T follicular helper cell (primary cell): Measurements from ENCODE around the gene CPA1.

Experiments
- DNase-seq: peaks from one replicate; pipeline ENCODE4 v3.0.0-alpha.2; 2020; ENCODE audit warnings: low read depth
- total RNA-seq, 2 experiments: gene quantifications; one replicate each; lab custom pipeline; 2026; lab: John Stamatoyannopoulos, UW

The CPA1 gene
- total RNA-seq, result 0 reads per million in 2 experiments

DNA sequence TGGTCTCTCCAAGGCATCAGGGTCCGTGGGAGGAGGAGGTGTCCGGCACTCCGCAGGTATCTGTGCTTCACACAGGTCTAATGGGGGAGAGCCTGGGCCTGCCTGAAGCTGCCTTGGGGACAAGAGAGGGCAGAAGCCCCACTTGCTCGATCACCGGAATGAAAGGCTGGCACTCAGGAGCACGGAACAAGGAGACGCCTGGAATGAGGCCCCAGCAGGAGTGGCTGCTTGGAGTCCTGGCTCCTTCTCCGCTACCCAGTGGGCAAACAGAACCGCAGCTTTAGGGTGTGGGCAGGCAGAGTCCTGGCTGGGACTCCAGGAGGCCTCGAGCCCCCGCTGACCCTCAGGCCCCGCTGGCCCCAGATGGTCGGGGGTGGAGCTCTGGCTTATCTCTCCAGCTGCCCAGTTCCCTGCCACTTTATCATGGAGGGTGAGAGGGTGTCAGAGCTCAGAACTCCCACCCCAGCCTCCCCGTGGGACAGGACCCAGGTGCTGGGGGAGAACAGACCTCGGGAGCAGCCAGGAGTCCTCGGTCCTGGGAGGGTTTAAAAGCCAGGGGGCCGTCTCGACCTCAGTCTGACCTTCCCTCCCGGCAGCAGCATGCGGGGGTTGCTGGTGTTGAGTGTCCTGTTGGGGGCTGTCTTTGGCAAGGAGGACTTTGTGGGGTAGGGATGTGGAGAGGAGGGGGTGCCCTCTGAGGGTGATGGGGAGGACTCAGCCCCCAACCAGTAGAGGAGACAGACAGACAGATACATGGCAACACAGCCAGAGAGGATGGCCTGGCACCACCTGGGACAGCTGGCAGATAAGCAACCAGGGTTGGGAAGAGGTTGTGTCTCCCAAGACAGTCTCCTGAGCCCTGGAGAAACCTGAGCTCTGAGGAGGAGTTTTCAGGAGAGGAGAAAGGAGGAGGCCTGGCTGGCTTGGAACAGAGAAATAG is at the start of gene CPA1:
Gene CPA1, plus strand, starts transcription at position 574 of the 940 bp plus-strand sequence. Its CDS starts 27 bp downstream, at position 601.
- DNase-seq, result no peak

DNA sequence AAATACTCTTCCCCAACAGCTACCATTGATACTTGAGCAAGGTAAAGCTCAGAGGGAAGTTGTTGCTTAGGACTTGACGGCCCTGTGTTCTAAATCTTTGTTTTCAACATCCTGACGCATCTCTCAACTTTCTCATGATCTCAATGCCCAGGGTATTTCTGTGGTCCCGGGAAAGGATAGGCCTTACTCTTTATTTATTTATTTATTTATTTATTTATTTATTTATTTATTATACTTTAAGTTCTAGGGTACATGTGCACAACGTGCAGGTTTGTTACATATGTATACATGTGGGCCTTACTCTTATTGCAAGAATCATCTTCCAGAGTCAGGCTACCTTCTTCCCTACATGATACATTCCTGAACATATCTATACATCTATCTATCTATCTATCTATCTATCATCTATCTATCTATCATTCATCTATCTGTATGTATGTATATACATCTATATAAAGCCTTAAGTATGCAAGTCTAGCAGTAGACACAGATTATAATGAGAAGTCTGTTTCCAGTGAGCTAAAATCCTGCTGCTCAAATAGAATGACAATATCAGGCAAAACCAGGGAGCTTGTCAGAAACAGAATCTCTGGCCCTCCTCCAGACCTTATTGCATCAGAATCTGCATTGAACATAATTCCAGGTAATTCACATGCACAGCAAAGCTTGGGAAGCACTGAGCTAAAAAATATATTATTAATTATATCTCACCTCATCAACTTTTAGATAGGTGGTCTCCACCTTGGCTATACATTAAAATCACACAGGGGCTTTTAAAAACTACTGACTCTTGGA is 47.8 kb upstream of the CPA1 start:
- no peak for DNase-seq

DNA sequence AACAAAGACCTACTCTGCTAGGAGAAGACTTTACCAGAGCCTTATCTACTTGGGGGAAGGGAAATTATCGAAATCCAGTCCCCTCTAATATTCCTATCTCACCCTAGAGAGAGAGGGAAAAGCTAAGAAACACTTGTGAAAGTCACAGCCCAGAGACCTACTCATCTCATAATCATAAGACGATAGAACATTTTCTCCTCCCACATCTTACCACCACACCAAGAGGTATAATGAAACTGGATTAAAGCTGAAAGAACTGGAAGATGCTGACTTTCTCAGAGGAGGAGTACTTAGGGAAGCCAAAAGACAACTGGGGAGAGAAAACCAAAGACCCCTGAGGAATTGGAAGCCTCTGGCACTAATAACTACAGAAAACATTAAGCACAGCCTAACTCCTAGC is 46.5 kb upstream of the CPA1 start:
- DNase-seq, result no peak

DNA sequence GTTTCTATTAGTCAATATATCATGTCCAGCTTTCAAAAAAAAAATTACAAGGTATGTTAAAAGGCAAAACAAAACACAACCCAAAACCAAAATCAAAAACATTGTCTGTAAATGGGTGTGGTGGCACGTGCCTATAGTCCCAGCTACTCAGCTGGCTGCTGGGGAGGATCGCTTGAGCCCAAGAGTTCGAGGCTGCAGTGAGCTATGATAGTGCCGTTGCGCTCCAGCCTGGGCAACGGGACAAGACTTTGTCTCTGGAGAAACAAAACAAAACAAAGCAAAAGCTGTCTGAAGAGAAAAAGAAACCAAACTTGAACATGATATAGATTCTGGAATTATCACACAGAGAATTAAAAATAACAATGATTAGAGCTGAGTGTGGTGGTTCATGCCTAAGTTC is 46.0 kb upstream of the CPA1 start:
- no peak for DNase-seq

DNA sequence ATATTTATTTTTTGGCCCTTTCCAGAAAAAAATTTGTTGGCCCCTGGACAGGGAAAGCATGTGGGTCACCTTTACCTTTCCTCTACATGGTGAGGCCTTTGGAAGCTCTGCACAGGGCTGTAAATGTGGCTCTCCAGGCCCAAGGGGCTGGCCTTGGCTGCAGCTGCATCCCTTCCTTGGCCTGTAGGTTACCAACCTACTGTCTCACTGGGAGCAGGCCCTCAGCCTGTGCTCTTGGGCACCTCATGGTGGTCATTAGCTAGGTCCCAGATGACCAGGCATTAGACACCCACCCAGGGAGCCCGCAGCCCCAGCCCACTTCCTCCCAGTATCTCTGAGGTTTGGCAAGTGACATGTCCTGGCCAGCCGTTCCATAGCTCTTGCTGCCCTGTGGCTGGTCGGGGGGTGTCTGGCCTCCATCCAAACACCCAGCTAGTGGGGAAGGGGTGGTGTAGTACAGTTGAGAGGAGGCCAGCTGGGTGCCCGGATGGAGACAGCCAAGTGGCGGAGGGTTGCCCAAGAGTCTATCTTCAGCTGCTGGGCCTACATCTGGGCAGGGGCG is 42.8 kb upstream of the CPA1 start:
- no peak for DNase-seq

DNA sequence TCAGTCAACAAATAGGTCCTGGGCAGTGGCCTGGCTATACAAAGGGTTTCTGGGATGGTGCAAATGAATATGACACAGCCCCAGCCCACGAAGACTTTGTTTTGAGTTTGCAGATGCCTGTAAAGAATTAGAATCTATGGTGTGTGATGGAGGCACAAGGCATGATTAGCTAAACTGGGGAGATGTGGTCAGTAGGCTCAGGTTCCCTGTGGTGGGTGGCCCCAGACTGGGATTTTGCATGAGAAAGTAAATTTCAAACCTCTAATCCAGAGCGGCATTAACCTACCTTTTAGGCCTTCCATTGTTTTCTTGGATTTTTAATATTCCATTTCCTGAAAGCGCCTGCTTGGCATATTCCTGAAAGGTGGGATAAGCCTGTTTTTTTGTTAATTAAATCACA is 42.1 kb upstream of the CPA1 start:
- no peak for DNase-seq

DNA sequence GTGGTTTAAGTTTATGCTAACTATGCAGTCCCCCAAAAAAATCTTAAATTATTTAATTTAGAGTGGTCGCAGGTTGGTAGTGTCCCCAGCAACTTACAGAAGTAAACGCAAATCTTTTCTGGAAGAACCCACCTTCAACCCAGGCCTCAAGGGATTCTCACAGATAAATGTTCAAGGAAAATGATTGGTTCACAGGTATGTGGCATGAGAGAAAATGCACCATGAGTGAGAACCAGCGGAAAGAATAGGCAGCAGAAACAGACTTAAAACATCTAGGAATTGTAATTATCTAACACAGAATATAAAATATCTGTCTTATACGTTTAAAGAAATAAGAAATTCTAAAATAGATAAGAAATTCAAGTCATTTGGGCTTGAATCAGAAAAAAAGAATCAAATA is 38.4 kb upstream of the CPA1 start:
- no peak for DNase-seq

DNA sequence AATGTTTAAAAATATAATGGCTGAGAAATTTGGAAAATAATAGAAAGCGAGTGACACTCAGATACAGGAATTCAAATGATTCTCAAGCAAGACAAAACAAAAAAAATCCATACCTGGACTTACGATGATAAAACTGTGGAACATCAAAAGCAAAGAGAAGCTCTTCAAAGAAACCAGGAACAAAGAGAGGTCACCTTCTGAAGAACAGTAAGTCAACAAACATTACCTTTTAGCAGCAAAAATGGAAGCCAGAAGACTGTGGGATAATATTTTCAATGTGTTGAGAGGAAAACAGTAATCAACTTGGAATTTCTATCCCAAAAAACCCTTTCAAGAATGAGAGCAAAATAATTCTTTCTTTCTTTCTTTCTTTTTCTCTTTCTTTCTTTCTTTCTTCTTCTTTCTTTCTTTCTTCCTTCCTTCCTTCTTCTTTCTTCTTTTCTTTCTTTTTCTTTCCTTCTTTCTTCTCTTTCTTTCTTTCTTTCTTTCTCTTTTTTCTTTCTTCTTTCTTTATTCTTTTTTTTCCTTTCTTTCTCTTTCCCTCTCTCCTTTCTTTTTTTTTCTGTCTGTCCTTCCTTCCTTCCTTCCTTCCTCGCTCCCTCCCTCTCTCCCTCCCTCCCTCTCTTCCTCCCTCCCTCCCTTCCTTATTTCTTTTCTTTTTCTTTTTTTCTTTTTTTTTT is 37.5 kb upstream of the CPA1 start:
- no peak for DNase-seq

DNA sequence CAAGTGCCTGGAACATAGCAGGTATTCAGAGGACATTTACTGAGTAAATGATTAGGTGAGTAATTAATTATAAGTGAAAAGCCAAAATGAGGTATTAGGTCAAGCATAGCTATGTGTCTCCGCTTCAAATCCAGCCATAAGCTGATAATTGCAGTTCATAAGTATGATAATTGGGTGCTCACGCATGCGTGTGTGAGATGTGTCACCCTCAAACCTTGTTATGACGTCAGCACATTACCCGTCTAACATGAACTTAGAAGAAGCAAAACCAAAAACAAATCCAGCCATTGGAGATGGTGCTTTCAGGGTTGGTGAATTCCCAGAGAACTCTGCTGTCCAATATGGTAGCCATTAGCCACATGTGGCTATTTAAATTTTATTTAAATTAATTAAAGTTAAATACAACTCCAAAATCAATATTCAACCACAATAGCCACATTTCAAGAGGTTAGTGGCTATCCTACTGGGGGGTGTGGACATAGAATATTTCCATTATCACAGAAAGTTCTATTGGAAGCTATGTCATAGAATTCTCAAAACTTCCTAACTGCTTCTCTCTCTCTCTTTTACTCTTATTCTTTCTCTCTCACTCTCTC is 35.9 kb upstream of the CPA1 start, which contains the start of gene CPA5:
Gene CPA5, plus strand, starts transcription at position 546 of the 596 bp plus-strand sequence. CDS start 1,670 bp downstream, outside the sequence.
- no peak for DNase-seq

DNA sequence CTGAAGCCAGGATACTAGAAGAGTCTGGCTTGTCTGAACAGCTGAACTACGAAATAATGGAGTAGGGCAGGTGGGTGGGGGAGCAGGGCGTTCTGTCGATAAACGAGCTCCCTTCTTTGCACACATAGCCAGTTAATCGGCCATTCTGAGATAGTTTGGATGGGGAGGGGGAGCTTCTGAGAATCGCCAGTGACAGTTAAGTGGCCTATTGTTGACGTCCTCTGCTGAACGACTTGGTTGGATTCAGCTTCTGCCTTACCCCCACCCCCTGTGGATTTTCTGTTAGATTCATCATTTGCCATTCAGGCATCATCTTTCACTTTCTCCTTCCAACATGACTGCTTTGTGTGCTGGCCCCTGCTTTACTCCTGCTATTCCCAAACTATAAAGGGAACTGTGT is 35.2 kb upstream of the CPA1 start:
- no peak for DNase-seq

DNA sequence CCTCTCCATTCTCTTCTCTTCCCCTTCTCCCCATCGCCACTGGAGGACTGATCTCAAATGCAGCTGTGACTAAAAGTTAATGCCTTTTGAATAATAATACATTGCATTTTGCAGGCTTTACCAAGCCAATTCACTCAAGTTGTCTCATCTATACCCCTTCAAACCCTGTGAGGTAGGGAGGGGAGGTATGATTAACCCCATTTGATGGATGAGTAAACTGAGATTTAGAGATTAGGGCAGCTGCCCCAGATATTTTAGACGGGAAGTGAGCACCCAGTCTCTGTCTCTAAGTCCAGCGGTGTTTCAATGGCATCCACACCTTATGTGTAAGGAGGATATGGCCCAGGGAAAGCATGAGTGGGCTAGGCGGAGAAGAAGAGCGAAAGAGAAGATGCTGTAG is 34.6 kb upstream of the CPA1 start:
- no peak for DNase-seq

DNA sequence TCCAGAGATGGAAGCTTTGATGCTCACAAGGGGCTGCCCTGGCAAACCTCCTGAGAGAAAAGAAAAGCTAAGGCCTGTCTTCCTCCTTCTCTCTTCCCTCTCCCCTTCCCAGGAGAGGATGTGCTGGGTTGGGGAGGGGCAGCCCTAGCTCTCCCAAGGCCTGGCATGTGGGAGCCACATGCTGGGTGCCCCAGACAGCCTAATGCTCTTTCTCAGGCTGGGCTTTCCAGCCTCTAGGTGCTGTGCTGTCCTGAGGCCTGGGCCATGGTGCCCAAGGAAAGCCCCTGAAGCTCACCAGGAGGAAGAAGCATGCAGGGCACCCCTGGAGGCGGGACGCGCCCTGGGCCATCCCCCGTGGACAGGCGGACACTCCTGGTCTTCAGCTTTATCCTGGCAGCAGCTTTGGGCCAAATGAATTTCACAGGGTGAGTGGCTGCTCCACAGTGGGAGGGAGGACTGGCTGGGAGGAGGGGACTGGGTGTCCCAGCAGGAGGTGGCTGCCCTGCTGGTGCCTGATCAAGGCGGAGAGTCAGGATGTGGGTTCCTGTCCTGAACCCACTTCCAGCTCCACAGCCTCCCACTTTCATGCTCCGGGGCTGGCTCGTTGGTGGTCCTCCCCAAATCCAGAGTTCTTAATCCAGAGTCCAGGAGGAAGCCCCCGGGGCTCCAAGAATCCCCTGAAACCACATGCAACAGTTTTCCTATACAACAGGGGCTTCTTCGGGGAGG is 34.0 kb upstream of the CPA1 start:
- no peak for DNase-seq

DNA sequence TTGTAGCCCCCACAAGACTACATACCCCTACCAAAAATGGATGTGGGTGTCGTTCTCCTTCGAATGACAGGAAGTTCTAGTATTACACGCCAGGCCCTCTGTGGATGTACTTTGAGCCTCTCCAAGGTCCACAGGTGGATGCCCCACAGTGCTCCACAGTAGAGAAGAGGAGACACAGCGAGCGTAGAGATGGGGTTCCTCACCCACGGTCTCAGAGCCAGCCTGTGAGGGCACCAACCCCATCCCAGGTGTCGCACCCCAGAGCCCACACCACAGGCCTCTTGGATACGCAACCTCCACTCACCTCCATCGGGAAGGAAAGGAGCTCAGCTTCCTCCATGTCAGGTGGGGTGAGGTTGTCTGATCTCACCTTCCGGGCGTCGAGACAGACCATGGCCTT is 33.4 kb upstream of the CPA1 start:
- no peak for DNase-seq

DNA sequence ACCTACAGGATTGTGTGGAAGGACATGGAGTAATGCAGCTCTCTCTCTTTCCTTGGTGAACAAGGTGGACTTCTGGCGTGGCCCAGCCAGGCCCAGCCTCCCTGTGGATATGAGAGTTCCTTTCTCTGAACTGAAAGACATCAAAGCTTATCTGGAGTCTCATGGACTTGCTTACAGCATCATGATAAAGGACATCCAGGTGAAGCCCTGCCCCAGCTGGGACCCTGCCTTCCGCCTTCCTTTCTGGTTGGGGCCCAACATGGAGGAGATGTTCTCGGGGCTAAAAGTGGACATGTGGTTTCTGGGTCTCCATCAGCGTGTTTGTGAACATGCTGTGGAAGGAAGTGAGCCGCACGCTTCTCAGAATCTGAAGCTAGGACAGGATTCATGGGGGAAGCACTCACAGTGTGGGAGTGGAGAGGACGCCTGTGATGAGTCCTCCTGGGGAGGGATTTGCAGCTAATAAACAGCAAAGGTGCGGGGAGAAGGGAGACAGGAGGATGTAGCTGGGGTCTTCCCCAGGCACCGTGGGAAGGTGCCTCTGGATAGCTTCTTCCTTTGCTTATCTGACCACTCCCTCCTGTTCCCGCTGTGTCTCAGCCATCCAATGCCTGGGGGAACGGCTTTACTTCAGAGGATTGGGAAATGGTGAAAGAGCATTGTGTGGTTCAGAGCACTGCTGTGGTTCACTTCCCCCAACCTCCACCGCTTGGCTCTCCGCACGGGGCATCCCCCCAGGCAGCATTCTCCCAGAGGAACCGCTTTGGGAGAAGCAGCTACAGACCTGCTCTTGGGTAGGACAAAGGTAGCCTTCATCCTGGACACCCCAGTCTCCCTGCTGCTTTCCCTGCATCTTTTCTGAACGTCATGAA is 30.1 kb upstream of the CPA1 start:
- no peak for DNase-seq

DNA sequence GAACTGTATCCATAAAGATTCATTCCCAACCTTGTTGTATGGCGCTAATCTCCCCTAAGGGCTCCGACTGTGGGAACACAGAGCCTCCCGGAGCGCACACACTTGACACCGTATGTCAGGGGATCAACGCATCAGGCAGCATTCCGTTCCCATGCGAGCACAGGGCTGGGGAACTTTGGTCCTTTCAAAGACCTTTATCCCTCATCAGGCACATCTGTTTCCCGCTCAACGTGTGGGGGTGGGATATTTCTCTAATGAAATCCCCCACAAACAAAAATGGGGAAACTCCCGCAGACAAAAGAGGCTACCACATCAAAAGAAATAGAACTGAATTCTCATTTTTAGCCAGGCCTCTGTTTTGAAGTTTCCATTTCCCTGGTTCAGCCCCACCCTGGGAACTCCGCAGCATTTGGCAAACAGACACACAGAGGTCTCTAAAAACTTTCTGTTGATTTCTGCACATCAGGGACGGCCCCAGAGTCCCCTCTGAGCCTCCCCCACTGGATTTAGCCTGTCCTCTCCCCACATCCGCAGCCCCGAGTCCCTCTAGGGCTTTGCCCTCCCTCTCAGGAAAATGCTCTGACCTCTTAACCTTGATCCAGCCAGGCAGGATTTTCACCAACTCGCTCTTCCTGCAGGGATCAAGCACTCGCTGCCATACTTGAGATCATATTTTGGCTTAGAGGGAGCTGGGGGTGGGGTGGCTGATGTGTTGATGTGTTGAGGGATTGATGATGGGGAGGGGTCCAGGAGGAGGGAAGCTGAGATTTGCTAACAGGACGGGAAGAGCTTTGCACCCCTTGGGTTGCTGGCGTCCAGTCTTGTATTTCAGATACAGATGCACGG is 29.1 kb upstream of the CPA1 start:
- no peak for DNase-seq

DNA sequence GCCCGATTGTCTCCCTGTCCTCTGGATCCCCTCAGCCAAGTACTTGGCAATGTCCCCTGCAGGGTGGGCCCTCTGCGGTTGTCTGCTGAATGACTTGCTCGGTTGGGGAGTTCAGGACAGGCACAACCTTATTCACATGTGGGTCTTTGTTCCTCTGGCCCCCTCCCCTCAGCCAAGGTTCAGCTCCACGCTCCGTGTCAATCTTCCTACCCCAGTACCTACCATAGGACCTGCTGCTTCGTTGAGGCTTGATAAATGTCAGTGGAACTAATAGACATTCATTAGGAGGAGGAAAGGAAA is 28.6 kb upstream of the CPA1 start:
- no peak for DNase-seq

DNA sequence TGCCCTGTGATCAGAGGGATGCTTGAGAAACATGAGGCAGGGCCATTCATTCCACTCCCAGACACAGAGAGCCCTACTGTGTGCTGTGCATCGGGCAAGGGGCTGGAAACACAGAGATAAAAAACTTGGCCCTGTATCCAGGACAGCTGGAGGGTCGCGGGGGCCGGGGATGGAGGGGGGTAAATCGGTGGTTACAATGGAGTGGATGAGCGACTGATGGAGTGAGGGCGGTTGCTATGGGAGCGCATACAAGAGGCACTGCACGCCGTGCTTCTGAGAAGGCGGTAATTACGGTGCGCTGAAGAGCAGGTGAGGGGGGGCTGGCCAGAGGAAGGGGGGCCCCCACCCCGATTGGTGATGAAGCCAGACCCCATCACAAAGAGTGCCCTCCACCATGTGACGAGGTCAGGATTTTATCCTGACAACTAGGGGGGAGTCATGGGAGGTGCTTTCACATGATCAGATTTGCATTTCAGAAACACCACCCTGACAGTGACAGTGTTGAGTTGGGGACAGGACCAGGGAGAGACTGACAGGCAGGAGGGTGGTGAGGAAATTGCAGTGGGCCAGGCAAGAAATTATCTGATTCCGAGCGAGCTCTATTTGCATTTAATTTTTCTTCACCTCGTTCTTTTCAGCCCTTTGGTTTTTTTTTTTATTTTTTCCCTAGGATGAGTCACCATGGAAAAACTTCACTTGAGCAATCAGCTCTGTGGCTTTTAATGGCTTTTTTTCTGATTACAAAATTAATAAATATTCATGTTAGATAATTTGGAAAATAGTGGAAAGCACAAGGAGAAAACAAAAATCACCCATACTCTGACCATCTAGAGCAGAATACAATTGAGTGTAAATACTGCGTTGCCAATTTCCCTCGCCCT is 27.9 kb upstream of the CPA1 start:
- no peak for DNase-seq

DNA sequence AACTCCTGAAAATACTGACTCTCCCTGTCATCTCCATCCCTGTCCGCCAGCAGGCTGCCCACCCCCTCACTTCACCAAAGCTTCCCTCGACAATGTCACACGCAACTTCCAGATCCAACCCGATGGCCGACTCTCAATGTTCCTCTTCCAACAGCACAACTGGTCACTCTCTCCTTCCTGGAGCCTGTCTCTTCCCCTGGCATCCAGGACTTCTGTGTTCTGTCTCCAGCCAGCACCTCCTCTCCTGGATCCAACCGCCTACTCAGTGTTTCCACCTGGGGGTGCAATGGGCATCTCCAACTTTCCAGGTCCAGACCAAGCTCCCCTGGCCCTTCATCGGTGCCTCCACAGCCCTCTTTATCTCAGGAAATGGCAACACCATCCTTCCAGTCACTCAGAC is 27.1 kb upstream of the CPA1 start:
- DNase-seq, result no peak
